Measurements from ENCODE around the gene FAM117A. TPM values are rescaled to one million over a fixed set of nuclear protein-coding genes. Genes with fewer than 3 reads are reported as not detected.

FAM117A gene
- polyA plus RNA-seq, 2 donors, result 4.8 to 5.9 TPM

GRCh38 chr17:49716668-49717364 lies 47.1 kb downstream of the FAM117A start:
- Histone ChIP-seq H3K27me3 (ENCODE audit: control insufficient read depth in 1 of 2, insufficient read depth in 2 of 2, low read length in 2 of 2) (no peaks in the 10 kb centered on the region), H3K4me1 (ENCODE audit: control insufficient read depth in 2 of 2, insufficient read depth in 2 of 2, low read length in 1 of 2) (no peaks in the 10 kb centered on the region), H3K4me3 (ENCODE audit: low read depth in 1 of 2, low read length in 2 of 2) (no peak overlapping the region), H3K9me3 (ENCODE audit: control insufficient read depth in 2 of 2, insufficient read depth in 1 of 2, low read depth in 1 of 2, low read length in 1 of 2) (no peaks in the 10 kb centered on the region), H3K36me3 (ENCODE audit: control insufficient read depth in 2 of 2, insufficient read depth in 2 of 2, low read length in 1 of 2) (peaks cover 5 to 17% of the 10 kb centered on the region in 2 donors), H3K27ac (ENCODE audit: low read depth in 2 of 2, low read length in 1 of 2) (no peak overlapping the region)
- 86 to 90% methylated on average over 1 of the region's 1 CpG for WGBS, 2 donors

- H3K4me3 ChIP-seq (ENCODE audit: low read depth in 1 of 2, low read length in 2 of 2), result no peak overlapping the region
- H3K27me3 ChIP-seq (ENCODE audit: control insufficient read depth in 1 of 2, insufficient read depth in 2 of 2, low read length in 2 of 2), result no peaks in the 10 kb centered on the region
- peak overlapping the region in 1 of 2 donors; percentile 8 for H3K27ac ChIP-seq (ENCODE audit: low read depth in 2 of 2, low read length in 1 of 2)
- H3K4me1 ChIP-seq (ENCODE audit: control insufficient read depth in 2 of 2, insufficient read depth in 2 of 2, low read length in 1 of 2), result no peaks in the 10 kb centered on the region
- WGBS, 2 donors, result 54 to 71% methylated on average over 9 of the region's 9 CpGs
- H3K36me3 ChIP-seq (ENCODE audit: control insufficient read depth in 2 of 2, insufficient read depth in 2 of 2, low read length in 1 of 2), result peaks cover 9 to 18% of the 10 kb centered on the region in 2 donors
- no peaks in the 10 kb centered on the region for H3K9me3 ChIP-seq (ENCODE audit: control insufficient read depth in 2 of 2, insufficient read depth in 1 of 2, low read depth in 1 of 2, low read length in 1 of 2)
These were observed 48.1 kb downstream of the FAM117A start for GRCh38 chr17:49715717-49716279.

- H3K27ac ChIP-seq (ENCODE audit: low read depth in 2 of 2, low read length in 1 of 2), result peak overlapping the region in 1 of 2 donors; percentile 8
- no peaks in the 10 kb centered on the region for H3K4me1 ChIP-seq (ENCODE audit: control insufficient read depth in 2 of 2, insufficient read depth in 2 of 2, low read length in 1 of 2)
- 71 to 72% methylated on average over 4 of the region's 4 CpGs for WGBS, 2 donors
- H3K27me3 ChIP-seq (ENCODE audit: control insufficient read depth in 1 of 2, insufficient read depth in 2 of 2, low read length in 2 of 2), result no peaks in the 10 kb centered on the region
- peaks cover 9 to 19% of the 10 kb centered on the region in 2 donors for H3K36me3 ChIP-seq (ENCODE audit: control insufficient read depth in 2 of 2, insufficient read depth in 2 of 2, low read length in 1 of 2)
- no peaks in the 10 kb centered on the region for H3K9me3 ChIP-seq (ENCODE audit: control insufficient read depth in 2 of 2, insufficient read depth in 1 of 2, low read depth in 1 of 2, low read length in 1 of 2)
- H3K4me3 ChIP-seq (ENCODE audit: low read depth in 1 of 2, low read length in 2 of 2), result no peak overlapping the region
These were observed 48.7 kb downstream of the FAM117A start for GRCh38 chr17:49715216-49715615.

DNA sequence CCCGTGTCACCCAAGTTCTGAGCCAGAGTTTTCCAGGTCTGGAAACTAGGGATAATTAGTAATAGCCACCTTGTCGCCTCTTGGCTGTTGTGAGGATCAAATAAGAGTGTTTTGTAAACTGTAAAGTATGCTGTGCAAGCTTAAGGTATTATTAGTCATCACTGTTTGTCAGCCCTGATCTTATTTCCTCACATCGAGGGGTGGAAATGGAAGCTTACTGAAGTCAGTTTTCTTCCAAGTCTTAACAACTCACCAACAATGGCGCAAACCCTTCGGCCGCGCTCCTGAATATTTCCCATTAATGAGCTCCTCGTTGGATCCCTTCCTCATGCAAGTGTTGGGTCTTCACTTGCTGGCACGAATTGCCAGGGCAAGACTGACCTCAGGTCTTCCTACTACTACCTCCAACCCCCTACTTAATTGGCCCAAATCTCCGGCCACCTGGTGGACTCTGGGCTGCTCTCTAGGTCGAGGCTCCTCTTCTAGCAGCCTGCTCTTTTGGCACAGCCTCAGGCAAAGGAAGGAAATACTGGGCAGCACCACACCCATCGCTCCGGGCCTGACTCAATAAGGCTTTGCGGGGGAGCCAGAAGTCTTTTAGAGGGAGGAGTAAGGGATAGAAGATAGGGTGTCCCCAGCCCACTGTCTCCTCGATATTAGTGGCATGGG lies 55.3 kb downstream of the FAM117A start:
- no peaks in the 10 kb centered on the region for H3K9me3 ChIP-seq (ENCODE audit: control insufficient read depth in 2 of 2, insufficient read depth in 1 of 2, low read depth in 1 of 2, low read length in 1 of 2)
- WGBS, 2 donors, result 46 to 55% methylated on average over 15 of the region's 15 CpGs
- peaks cover 2 to 4% of the 10 kb centered on the region in 2 donors for H3K4me1 ChIP-seq (ENCODE audit: control insufficient read depth in 2 of 2, insufficient read depth in 2 of 2, low read length in 1 of 2)
- H3K27me3 ChIP-seq (ENCODE audit: control insufficient read depth in 1 of 2, insufficient read depth in 2 of 2, low read length in 2 of 2), result no peaks in the 10 kb centered on the region
- peak overlapping the region; percentile 57 to 97 for H3K27ac ChIP-seq (ENCODE audit: low read depth in 2 of 2, low read length in 1 of 2)
- peaks cover 13 to 16% of the 10 kb centered on the region in 2 donors for H3K36me3 ChIP-seq (ENCODE audit: control insufficient read depth in 2 of 2, insufficient read depth in 2 of 2, low read length in 1 of 2)
- H3K4me3 ChIP-seq (ENCODE audit: low read depth in 1 of 2, low read length in 2 of 2), result peak overlapping the region; percentile 26 to 96

DNA sequence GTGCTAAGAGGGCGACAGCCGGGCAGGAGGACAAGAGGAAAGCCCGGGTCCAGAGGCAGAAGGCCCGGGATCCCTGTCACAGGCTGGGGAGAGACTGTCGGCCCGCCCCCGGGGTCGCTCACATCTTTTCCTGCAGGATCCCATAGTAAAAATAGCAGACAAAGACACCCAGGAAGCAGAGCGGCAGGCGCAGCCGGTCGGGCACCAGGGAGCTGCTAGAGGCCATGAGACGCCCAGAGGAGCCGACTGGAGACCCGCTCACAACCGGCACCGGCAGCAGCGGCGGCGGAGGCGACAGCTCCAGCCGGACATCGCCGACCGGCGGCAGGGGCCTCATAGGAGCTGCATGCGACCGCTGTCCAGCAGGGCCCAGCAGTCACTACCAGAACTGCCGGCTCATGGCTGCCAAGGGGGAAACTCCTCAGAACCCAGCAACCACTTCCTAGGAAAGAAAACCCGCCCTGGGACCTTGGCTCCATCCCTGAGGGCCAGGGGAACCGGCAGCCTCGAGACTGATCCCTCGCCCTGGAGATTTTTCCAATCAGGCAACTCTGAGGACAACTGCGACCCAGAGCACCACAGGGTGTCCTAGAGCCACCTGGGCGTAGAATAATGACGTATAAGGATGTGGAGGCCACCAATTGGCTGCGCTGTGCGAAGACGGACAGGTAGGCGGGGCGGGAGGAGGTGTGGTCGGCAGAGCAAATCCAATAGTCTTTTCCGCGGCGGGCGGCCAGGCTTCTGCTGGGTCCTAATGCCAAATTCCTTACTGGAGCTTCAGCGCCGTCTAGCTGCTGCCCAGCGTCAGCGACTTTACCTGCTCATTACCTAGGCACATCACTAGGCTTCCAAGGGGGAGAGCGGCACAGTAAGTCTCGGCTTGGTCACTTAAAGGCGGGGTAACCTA lies 56.1 kb downstream of the FAM117A start, which contains the start of gene SLC35B1:
Gene SLC35B1 (minus strand): TSS at position 357 of the 907 bp plus-strand sequence. CDS start 131 bp downstream, at position 226.
- H3K4me1 ChIP-seq (ENCODE audit: control insufficient read depth in 2 of 2, insufficient read depth in 2 of 2, low read length in 1 of 2), result peaks cover 2 to 4% of the 10 kb centered on the region in 2 donors
- WGBS, 2 donors, result 1% methylated on average over 53 of the region's 53 CpGs
- no peaks in the 10 kb centered on the region for H3K27me3 ChIP-seq (ENCODE audit: control insufficient read depth in 1 of 2, insufficient read depth in 2 of 2, low read length in 2 of 2)
- peak within 1 kb of the TSS; percentile 84 to 97 for H3K27ac ChIP-seq (ENCODE audit: low read depth in 2 of 2, low read length in 1 of 2)
- H3K9me3 ChIP-seq (ENCODE audit: control insufficient read depth in 2 of 2, insufficient read depth in 1 of 2, low read depth in 1 of 2, low read length in 1 of 2), result no peaks in the 10 kb centered on the region
- peak within 1 kb of the TSS; percentile 74 to 96 for H3K4me3 ChIP-seq (ENCODE audit: low read depth in 1 of 2, low read length in 2 of 2)
- peaks cover 14 to 20% of the 10 kb centered on the region in 2 donors for H3K36me3 ChIP-seq (ENCODE audit: control insufficient read depth in 2 of 2, insufficient read depth in 2 of 2, low read length in 1 of 2)

DNA sequence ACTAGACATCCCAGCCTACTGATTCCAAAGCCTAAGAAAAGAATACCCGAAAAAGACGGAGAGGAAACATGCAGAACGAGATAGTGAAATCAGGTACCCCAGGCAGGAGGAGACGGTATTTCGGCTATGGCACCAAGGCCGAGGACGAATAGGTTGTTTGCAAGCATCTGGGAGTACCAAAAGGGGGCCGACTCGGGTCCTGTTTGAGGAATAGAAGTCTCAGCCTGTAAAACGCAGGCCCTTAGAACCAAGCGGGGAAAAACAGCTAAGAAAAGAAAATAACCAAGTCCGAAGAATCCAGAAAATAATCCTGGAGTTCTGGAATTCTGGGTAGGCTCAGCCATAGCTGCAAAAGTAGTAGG lies 56.7 kb downstream of the FAM117A start:
- H3K9me3 ChIP-seq (ENCODE audit: control insufficient read depth in 2 of 2, insufficient read depth in 1 of 2, low read depth in 1 of 2, low read length in 1 of 2), result no peaks in the 10 kb centered on the region
- 1% methylated on average over 12 of the region's 12 CpGs for WGBS, 2 donors
- no peaks in the 10 kb centered on the region for H3K27me3 ChIP-seq (ENCODE audit: control insufficient read depth in 1 of 2, insufficient read depth in 2 of 2, low read length in 2 of 2)
- H3K4me1 ChIP-seq (ENCODE audit: control insufficient read depth in 2 of 2, insufficient read depth in 2 of 2, low read length in 1 of 2), result peaks cover 2 to 4% of the 10 kb centered on the region in 2 donors
- peak overlapping the region; percentile 84 to 97 for H3K27ac ChIP-seq (ENCODE audit: low read depth in 2 of 2, low read length in 1 of 2)
- H3K36me3 ChIP-seq (ENCODE audit: control insufficient read depth in 2 of 2, insufficient read depth in 2 of 2, low read length in 1 of 2), result peaks cover 14 to 22% of the 10 kb centered on the region in 2 donors
- H3K4me3 ChIP-seq (ENCODE audit: low read depth in 1 of 2, low read length in 2 of 2), result peak overlapping the region; percentile 74 to 96

DNA sequence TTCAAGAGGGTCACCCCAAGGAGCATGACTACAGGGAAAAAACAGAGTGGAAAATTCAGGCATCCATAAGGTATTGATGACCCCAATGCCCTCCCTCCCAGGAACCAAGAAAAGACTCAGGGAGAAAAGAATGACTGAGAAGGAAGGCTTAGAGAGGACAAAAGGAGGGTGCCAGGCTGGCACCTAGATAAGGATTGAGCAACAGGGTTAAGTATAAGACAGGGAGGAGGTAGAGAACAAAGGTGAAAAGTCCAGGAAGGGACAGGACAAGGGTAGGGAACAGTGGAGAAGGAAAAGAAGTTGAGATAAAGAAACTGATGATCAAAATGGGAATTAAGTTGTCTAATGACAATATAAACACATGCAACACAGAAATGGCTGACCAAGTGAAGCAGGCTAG lies 58.7 kb downstream of the FAM117A start:
- peaks cover 2 to 4% of the 10 kb centered on the region in 2 donors for H3K4me1 ChIP-seq (ENCODE audit: control insufficient read depth in 2 of 2, insufficient read depth in 2 of 2, low read length in 1 of 2)
- no peaks in the 10 kb centered on the region for H3K27me3 ChIP-seq (ENCODE audit: control insufficient read depth in 1 of 2, insufficient read depth in 2 of 2, low read length in 2 of 2)
- no peak overlapping the region for H3K4me3 ChIP-seq (ENCODE audit: low read depth in 1 of 2, low read length in 2 of 2)
- H3K9me3 ChIP-seq (ENCODE audit: control insufficient read depth in 2 of 2, insufficient read depth in 1 of 2, low read depth in 1 of 2, low read length in 1 of 2), result no peaks in the 10 kb centered on the region
- H3K27ac ChIP-seq (ENCODE audit: low read depth in 2 of 2, low read length in 1 of 2), result no peak overlapping the region
- H3K36me3 ChIP-seq (ENCODE audit: control insufficient read depth in 2 of 2, insufficient read depth in 2 of 2, low read length in 1 of 2), result peaks cover 14 to 29% of the 10 kb centered on the region in 2 donors

DNA sequence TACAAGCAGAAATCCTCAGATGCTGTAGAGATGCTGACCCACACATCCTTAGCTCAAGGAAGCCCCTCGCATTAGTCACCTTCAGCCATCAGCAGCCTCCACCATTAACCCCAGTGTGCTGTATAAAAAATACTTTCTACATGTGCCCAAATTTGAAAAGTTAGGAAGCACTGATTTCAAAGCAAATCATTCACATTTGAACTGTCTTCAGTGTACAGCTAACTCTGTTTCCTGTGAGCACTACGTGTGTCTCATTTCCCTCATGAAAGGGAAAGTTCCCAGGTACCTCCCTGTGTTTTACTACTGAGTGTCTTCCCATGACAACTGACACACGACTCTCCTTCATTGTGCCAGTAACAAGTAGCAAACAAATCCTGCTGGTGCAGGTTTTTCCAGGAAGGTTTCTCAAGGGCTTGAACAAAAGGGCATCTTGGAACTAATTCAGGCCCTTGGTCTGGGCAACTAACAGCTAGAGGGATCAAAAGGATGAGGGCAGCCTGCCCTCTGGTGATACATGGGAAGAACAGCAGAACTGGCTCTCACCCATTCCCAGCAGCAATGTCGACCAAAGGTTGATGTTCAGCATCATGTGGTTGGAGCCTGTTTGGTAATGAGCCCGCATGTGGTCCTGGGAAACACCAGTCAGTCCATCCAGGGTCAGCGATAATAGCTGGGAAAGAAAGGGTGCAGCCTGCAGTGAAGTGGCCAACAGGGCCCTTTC lies 60.2 kb downstream of the FAM117A start:
- 35 to 42% methylated on average over 6 of the region's 6 CpGs for WGBS, 2 donors
- Histone ChIP-seq H3K27me3 (ENCODE audit: control insufficient read depth in 1 of 2, insufficient read depth in 2 of 2, low read length in 2 of 2) (no peaks in the 10 kb centered on the region), H3K36me3 (ENCODE audit: control insufficient read depth in 2 of 2, insufficient read depth in 2 of 2, low read length in 1 of 2) (peaks cover 11 to 32% of the 10 kb centered on the region in 2 donors), H3K9me3 (ENCODE audit: control insufficient read depth in 2 of 2, insufficient read depth in 1 of 2, low read depth in 1 of 2, low read length in 1 of 2) (no peaks in the 10 kb centered on the region), H3K4me3 (ENCODE audit: low read depth in 1 of 2, low read length in 2 of 2) (no peak overlapping the region), H3K4me1 (ENCODE audit: control insufficient read depth in 2 of 2, insufficient read depth in 2 of 2, low read length in 1 of 2) (peaks cover 1 to 2% of the 10 kb centered on the region in 2 donors), H3K27ac (ENCODE audit: low read depth in 2 of 2, low read length in 1 of 2) (peak overlapping the region in 1 of 2 donors; percentile 62)

Measured in esophagus (tissue), 2 donors.